Gastrocnemius medialis (tissue), 4 donors: ENCODE data around the gene HMGB2.

Experiments
- CTCF ChIP-seq, 5 experiments: fragments of 450-650 bp in 3 of 5; fragments of 200-600 bp in 2 of 5; sonication (generic) in 2 of 5; IDR thresholded peaks in 4 of 5; conservative IDR thresholded peaks in 1 of 5; 1 replicate in 4 of 5; 2 replicates in 1 of 5; pipeline ENCODE4 v1.5.1; 2016 to 2019; ENCODE audit warnings: antibody characterized with exemption in 5 of 5, mild to moderate bottlenecking in 3 of 5, moderate library complexity in 3 of 5
- POLR2A ChIP-seq, 2 donors: fragments of 450-650 bp; IDR thresholded peaks; one replicate each; pipeline ENCODE4 v1.6.1; 2017; ENCODE audit warnings: antibody characterized with exemption in 2 of 2, mild to moderate bottlenecking in 2 of 2, moderate library complexity in 2 of 2

- TF ChIP-seq CTCF (IDR thresholded peaks at IDR 0.05 in 4 of 5, conservative IDR thresholded peaks at IDR 0.05 in 1 of 5) (no peak), POLR2A (IDR thresholded peaks at IDR 0.05) (no peak)
Observed at GRCh38 chr4:173287486-173287885, 46.7 kb downstream of the HMGB2 start.
